IPS DF 19.7 (cell line): ENCODE data around the gene ARHGEF39.

Experiments
- DNase-seq: peaks from one replicate; pipeline ENCODE4 v3.0.0-alpha.2; 2013; ENCODE audit warnings: low read depth, low spot score

ARHGEF39 gene

GRCh38 chr9:35691757-35692301 is 26.8 kb upstream of the ARHGEF39 start:
- no peak for DNase-seq

DNA sequence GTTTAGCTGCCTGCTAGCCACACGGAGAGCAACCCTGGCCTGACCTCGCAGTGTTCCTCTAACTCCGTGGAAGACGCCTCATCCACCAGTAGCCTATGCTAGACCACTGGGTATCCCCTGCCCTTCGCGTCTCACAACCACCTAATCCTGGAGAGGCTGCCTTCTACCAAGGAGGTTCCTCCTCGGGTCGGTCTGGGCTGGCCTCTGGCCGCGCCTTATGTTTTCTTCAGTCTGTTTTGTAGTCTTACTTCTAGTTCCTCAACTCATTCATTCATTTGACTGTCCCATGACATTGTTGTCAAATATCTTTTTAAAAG is 26.3 kb upstream of the ARHGEF39 start:
- DNase-seq = no peak

- DNase-seq = no peak
These were observed 25.8 kb upstream of the ARHGEF39 start for GRCh38 chr9:35690614-35691333.

- no peak for DNase-seq
These were observed 25.3 kb upstream of the ARHGEF39 start for GRCh38 chr9:35690294-35690613.

DNA sequence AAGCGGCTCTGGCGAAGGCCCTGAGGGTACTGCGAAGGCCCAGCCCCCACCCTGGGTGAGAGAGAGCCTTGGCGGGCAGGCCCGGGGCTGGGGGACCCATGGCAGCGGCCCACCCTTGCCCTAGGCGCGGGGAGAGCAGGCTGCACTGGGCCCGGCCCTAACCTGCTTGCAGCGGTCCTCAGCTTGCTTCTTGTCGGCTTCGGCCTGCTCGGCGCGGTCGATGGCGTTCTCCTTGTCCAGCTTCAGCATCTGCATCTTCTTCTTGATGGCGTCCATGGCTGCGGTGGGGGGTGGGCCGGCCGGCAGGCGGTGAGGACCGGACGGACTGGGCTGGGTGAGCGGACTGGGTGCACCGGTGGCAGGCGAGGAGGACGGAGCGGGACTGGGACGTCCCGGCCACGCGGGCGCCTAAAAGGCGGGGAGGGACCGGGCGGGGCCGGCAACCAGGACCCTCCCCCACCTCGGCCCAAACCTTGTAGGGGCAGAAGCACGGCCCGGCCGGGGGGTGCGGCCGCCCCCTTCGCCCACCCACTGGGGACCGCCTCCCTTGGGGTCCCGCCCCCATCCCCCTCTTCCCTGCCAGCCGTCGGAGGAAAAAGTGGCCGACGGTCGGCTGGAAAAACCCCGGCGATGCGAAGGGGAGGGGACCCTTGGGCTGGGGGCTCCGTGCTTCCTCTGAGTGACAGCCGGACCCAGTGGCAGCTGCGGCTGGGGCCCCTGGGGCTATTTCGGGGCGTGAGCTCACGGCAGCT is 24.7 kb upstream of the ARHGEF39 start, which contains the start of gene TPM2:
TPM2 (minus strand) TSS at position 384 of the 752 bp plus-strand sequence; CDS start at position 276, 108 bp downstream.
- DNase-seq = no peak

- DNase-seq = no peak
These were observed 23.9 kb upstream of the ARHGEF39 start for GRCh38 chr9:35688558-35689541.

GRCh38 chr9:35687972-35688557 is 23.1 kb upstream of the ARHGEF39 start:
- DNase-seq = no peak

- no peak for DNase-seq
These were observed 22.3 kb upstream of the ARHGEF39 start for GRCh38 chr9:35687306-35687705.

DNA sequence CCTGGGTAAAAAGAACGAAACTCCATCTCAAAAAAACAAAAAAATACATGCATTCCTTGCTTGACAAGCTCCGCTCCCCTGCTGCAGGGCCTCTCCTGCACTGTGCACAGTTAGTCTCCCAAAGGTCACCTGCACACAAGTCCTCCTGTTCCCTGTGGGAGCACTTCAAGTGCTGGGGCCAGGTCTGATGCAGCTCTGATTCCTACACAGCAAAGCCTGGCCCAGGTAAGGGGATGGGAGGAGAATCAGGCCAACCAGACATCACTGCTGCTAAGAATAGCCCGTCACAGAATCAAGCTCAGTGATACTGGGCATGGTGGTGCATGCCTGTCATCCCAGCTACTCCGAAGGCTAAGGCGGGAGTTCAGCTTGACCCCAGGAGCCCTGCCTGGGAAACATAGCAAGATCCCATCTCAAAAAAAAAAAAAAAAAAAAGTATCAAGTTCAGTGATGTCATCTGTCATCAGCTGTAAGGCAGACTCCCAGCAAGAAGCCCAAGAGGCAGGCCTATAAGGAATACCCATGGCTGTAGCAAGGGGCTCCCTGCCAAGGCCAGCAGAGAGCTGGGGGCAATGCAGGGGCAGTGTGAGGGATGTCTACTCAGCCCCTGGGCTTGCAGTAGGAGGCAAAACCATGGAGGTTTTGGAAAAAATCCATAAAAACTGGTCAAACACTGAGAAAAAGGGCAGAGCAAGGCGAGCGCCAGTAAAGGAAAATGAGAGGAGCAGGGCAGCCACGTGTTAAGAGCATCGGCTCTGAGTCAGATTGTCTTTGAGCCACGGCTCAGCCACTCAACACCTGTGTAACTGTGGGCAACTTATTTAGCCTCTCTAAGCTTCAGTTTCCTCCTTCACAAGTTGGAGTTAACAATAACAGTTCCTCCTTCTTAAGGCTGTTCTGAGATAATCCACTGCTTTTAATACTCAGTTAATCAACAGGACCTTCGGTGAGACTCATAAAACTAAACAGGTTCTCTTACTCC is 21.5 kb upstream of the ARHGEF39 start:
- DNase-seq = no peak

GRCh38 chr9:35685506-35685905 is 20.5 kb upstream of the ARHGEF39 start:
- DNase-seq = no peak

DNA sequence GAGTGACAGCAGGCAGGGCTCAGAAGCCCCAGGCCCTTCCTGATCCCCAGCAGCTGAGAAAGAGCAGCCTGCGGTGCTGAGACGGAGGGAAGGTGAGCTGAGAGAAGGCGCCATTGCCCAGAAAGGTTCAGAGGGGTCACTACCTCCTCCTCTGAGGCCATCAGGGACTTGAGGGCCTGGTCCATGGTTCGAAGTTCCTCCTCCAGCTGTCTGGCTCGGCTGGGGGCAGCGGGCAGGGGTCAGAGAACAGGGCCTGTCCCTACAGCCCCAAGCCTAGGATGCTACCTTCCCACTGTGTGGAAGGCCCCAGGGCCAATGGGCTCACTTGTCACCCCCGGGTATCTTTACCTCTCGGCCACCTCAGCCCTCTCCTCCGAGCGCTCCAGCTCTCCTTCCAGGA is 19.9 kb upstream of the ARHGEF39 start:
- DNase-seq = no peak

DNA sequence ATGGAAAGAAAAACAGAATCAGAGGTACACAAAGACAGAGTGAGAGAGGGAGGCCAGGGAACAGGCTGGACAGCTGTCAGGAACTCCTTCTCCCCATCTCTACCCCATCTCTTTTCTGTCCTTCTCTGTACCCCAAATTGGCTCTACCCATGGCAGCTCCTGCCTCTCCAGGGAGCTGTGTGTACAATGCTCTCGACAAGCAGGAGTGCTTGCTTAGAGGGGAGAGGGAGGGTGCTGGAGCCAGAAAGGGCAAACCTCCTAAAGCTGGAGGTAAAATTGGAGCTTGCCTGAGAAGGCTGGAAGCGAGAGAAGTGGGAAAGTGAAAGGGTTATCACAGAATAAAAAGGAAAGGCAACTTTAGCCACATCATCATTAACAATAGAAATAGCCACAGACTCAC is 18.3 kb upstream of the ARHGEF39 start:
- DNase-seq = no peak

DNA sequence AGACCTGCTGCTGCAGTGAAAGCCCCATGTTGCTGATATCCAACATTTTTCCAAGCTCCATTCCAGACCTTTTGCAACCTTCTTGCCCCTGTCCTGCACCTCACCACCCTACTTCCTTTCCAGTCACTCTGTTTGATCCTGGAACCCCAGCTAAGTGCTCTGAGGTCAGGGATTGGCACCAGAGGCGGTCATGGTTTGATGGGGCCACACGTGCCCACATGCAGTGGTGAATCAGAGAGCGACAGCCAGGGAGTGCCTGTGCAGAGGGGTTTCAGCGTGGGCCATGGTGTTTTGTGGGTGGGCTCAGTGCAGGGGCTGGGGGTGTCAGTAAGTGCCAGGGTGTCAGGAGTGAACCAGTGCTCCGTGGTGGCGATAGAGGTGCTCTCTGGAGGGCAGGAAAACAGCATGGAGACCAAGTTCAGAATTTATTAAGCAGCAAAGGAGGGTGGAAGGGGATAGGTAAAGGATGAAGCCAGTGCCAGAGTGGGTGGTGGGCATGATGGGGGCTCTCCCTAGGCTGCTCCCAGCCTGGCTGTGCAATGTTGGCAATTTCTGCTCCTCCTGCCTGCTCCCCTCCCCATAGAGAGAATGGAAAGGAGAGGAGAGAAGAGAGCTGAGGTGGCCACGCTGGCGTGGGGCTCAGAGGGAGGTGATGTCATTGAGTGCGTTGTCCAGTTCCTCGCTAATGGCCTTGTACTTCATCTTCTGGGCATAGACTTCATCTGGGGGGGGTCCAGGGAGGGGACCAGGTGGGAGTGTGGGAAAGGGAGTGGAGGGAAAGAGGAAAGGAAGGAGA is 17.7 kb upstream of the ARHGEF39 start:
- DNase-seq = no peak

- no peak for DNase-seq
These were observed 17.1 kb upstream of the ARHGEF39 start for GRCh38 chr9:35682051-35682450.

GRCh38 chr9:35681341-35682002 is 16.5 kb upstream of the ARHGEF39 start:
- DNase-seq = no peak

- DNase-seq = no peak
These were observed 15.5 kb upstream of the ARHGEF39 start for GRCh38 chr9:35680331-35681105.

DNA sequence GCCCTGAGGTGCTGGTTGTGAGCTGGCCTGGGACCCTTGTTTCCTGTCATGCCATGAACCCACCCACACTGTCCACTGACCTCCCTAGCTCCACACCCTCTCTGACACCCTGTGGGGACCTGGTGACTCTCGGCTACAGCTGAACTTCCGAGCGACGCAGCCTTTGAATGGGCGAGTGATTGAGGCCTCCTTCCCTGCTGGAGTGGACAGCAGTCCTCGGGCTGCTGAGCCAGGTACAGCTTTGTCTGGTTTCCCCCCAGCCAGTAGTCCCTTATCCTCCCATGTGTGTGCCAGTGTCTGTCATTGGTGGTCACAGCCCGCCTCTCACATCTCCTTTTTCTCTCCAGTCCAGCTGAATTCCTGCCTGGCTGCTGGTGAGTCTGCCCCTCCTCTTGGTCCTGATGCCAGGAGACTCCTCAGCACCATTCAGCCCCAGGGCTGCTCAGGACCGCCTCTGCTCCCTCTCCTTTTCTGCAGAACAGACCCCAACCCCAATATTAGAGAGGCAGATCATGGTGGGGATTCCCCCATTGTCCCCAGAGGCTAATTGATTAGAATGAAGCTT is 14.9 kb upstream of the ARHGEF39 start:
- no peak for DNase-seq

DNA sequence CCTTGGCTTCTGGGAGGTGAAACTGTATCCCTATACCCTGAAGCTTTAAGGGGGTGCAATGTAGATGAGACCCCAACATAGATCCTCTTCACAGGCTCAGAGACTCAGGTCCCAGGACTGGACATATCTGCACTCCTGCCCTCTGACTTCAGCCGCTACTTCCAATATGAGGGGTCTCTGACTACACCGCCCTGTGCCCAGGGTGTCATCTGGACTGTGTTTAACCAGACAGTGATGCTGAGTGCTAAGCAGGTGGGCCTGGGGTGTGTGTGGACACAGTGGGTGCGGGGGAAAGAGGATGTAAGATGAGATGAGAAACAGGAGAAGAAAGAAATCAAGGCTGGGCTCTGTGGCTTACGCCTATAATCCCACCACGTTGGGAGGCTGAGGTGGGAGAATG is 14.1 kb upstream of the ARHGEF39 start:
- DNase-seq = no peak
